Small intestine (tissue), 7 donors: ENCODE data around the gene MTFR1L. TPM values are rescaled to one million over a fixed set of nuclear protein-coding genes. Genes with fewer than 3 reads are reported as not detected.

Source experiments
- DNase-seq, 2 donors: peaks; one replicate each; pipeline versions ENCODE4 v3.0.0 to v3.0.0-alpha.2; 2013
- FAIRE-seq: peaks from 2 replicates; lab custom pipeline; 2012; peaks lifted over from hg19 to GRCh38; lab: Jason Lieb, UNC
- H3K27ac ChIP-seq, 3 donors: one replicate each; pipeline ENCODE4 v1.5.1; 2013; ENCODE audit warnings: low read length in 2 of 3, mild to moderate bottlenecking in 2 of 3, control low read depth in 1 of 3, inconsistent platforms in 1 of 3, low read depth in 1 of 3, moderate library complexity in 1 of 3
- H3K27me3 ChIP-seq, 3 donors: one replicate each; pipeline ENCODE4 v1.6.1; 2013; ENCODE audit warnings: low read length in 3 of 3, inconsistent platforms in 1 of 3; ENCODE audit not compliant: control insufficient read depth in 3 of 3, insufficient read depth in 3 of 3
- H3K36me3 ChIP-seq, 3 donors: one replicate each; pipeline ENCODE4 v1.6.1; 2013; ENCODE audit warnings: low read length in 3 of 3, inconsistent platforms in 1 of 3, low read depth in 1 of 3, mild to moderate bottlenecking in 1 of 3, moderate library complexity in 1 of 3; ENCODE audit not compliant: control insufficient read depth in 3 of 3, insufficient read depth in 2 of 3
- H3K4me1 ChIP-seq, 3 donors: one replicate each; pipeline ENCODE4 v1.6.1; 2013; ENCODE audit warnings: low read length in 2 of 3, inconsistent platforms in 1 of 3, low read depth in 1 of 3, mild to moderate bottlenecking in 1 of 3, moderate library complexity in 1 of 3; ENCODE audit not compliant: control insufficient read depth in 3 of 3, insufficient read depth in 2 of 3
- H3K4me3 ChIP-seq, 3 donors: one replicate each; pipeline ENCODE4 v1.5.1; 2013; ENCODE audit warnings: low read length in 3 of 3, control low read depth in 1 of 3, inconsistent platforms in 1 of 3, low read depth in 1 of 3, mild to moderate bottlenecking in 1 of 3, moderate library complexity in 1 of 3
- H3K9me3 ChIP-seq, 2 donors: one replicate each; pipeline ENCODE4 v1.6.1; 2013; ENCODE audit warnings: low read depth in 1 of 2, low read length in 1 of 2; ENCODE audit not compliant: control insufficient read depth in 2 of 2, insufficient read depth in 1 of 2
- WGBS, 3 donors: extraction: QIAGEN DNeasy Blood & Tissue Kit; methylation state at CpG; one replicate each; pipeline ENCODE4 v1.1.7; 2013; 5-methylcytosine and 5-hydroxymethylcytosine counted together
- polyA plus RNA-seq, 4 donors: library from polyadenylated mRNA; stranded (reverse) in 3 of 4; unstranded in 1 of 4; fragments of 200-250 nt in 3 of 4; fragments of 120-200 nt in 1 of 4; gene quantifications; one replicate each; pipeline versions ENCODE4 v1.2.1 to v1.2.3, GENCODE V29; 2013
- donor health status: healthy with polysubstance abuse.
- donor health status: control.
- donor health status: control.
- donor health status: Bipolar disorder and iron deficiency.
- donor health status: healthy.

MTFR1L gene
- polyA plus RNA-seq, 4 donors, result 37.7 to 181 (median 78.5) TPM

- no peak for FAIRE-seq
- peaks cover 0 to 13% (median 0%) of the 10 kb centered on the region in 3 donors for H3K36me3 ChIP-seq
- H3K27me3 ChIP-seq, result no peaks in the 10 kb centered on the region
- 28 to 35% (median 34%) methylated on average over 25 to 32 of the region's 32 CpGs for WGBS, 3 donors
- peaks cover 11 to 60% (median 14%) of the 10 kb centered on the region in 3 donors for H3K4me1 ChIP-seq
- DNase-seq, result peak in 1 of 2 donors; percentile 46
- H3K9me3 ChIP-seq, result no peaks in the 10 kb centered on the region
- peak overlapping the region; percentile 32 to 73 (median 72) for H3K4me3 ChIP-seq
- H3K27ac ChIP-seq, result peak overlapping the region; percentile 65 to 89 (median 72)
Observed at GRCh38 chr1:25875856-25876692, 56.3 kb downstream of the MTFR1L start.

- WGBS, 3 donors, result 76 to 88% (median 87%) methylated on average over 2 of the region's 2 CpGs
- Histone ChIP-seq H3K4me3 (no peak overlapping the region), H3K36me3 (peaks cover 0 to 6% (median 0%) of the 10 kb centered on the region in 3 donors), H3K27me3 (no peaks in the 10 kb centered on the region), H3K9me3 (no peaks in the 10 kb centered on the region), H3K27ac (no peak overlapping the region), H3K4me1 (peaks cover 8 to 54% (median 10%) of the 10 kb centered on the region in 3 donors)
- no peak for DNase-seq
- no peak for FAIRE-seq
Observed at GRCh38 chr1:25876693-25877077, 56.9 kb downstream of the MTFR1L start.

- Histone ChIP-seq H3K9me3 (no peaks in the 10 kb centered on the region), H3K27me3 (no peaks in the 10 kb centered on the region), H3K36me3 (peaks cover 0 to 2% (median 0%) of the 10 kb centered on the region in 3 donors), H3K4me1 (peaks cover 8 to 49% (median 10%) of the 10 kb centered on the region in 3 donors), H3K27ac (no peak overlapping the region), H3K4me3 (no peak overlapping the region)
- WGBS, 3 donors, result 81 to 94% (median 84%) methylated on average over 2 of the region's 2 CpGs
- DNase-seq, result no peak
- FAIRE-seq, result no peak
Observed at GRCh38 chr1:25877155-25877554, 57.4 kb downstream of the MTFR1L start.

- H3K4me3 ChIP-seq, result no peak overlapping the region
- H3K4me1 ChIP-seq, result peaks cover 5 to 39% (median 8%) of the 10 kb centered on the region in 3 donors
- DNase-seq (no peak), FAIRE-seq (no peak)
- H3K27ac ChIP-seq, result no peak overlapping the region
- H3K9me3 ChIP-seq, result no peaks in the 10 kb centered on the region
- no peaks in the 10 kb centered on the region for H3K27me3 ChIP-seq
- H3K36me3 ChIP-seq, result no peaks in the 10 kb centered on the region
- 51 to 84% (median 63%) methylated on average over 5 of the region's 5 CpGs for WGBS, 3 donors
Observed at GRCh38 chr1:25878690-25879089, 58.9 kb downstream of the MTFR1L start.

GRCh38 chr1:25879675-25880074, 59.9 kb downstream of the MTFR1L start:
- Histone ChIP-seq H3K27ac (peak overlapping the region in 2 of 3 donors; percentile 6 to 27), H3K4me1 (peaks cover 3 to 33% (median 8%) of the 10 kb centered on the region in 3 donors), H3K4me3 (no peak overlapping the region), H3K9me3 (no peaks in the 10 kb centered on the region), H3K27me3 (no peaks in the 10 kb centered on the region), H3K36me3 (no peaks in the 10 kb centered on the region)
- FAIRE-seq (no peak), DNase-seq (peak in 1 of 2 donors; percentile 70)
- 27 to 65% (median 30%) methylated on average over 2 of the region's 2 CpGs for WGBS, 3 donors

- peaks cover 0 to 39% (median 12%) of the 10 kb centered on the region in 3 donors for H3K4me1 ChIP-seq
- H3K4me3 ChIP-seq, result no peak overlapping the region
- FAIRE-seq, result no peak
- H3K36me3 ChIP-seq, result peaks cover 0 to 4% (median 0%) of the 10 kb centered on the region in 3 donors
- peak overlapping the region in 1 of 3 donors; percentile 27 for H3K27ac ChIP-seq
- H3K27me3 ChIP-seq, result no peaks in the 10 kb centered on the region
- no peak for DNase-seq
- WGBS, 3 donors, result 87 to 92% (median 89%) methylated on average over 5 of the region's 5 CpGs
- no peaks in the 10 kb centered on the region for H3K9me3 ChIP-seq
Observed at GRCh38 chr1:25880518-25880917, 60.8 kb downstream of the MTFR1L start.

- peaks cover 0 to 4% (median 0%) of the 10 kb centered on the region in 3 donors for H3K36me3 ChIP-seq
- H3K27ac ChIP-seq, result no peak overlapping the region
- no peak overlapping the region for H3K4me3 ChIP-seq
- DNase-seq (no peak), FAIRE-seq (no peak)
- no peaks in the 10 kb centered on the region for H3K27me3 ChIP-seq
- H3K4me1 ChIP-seq, result peaks cover 0 to 39% (median 13%) of the 10 kb centered on the region in 3 donors
- no peaks in the 10 kb centered on the region for H3K9me3 ChIP-seq
- 90 to 94% (median 93%) methylated on average over 11 of the region's 11 CpGs for WGBS, 3 donors
Observed at GRCh38 chr1:25881266-25881665, 61.5 kb downstream of the MTFR1L start.
